GM12878 (cell line): ENCODE data around the gene DMD. TPM values are rescaled to one million over a fixed set of nuclear protein-coding genes. Genes with fewer than 3 reads are reported as not detected.

Experiments
- ATAC-seq: fragments of 200-7000 bp; cut with Tn5 transposase; 3 replicates; pipeline ENCODE4 v1.9.1; 2020; ENCODE audit warnings: mild to moderate bottlenecking, moderate library complexity
- BruUV-seq: library from RNA; stranded (reverse); fragments of 400-500 nt; replicated peaks from 2 replicates; lab custom pipeline; 2021; lab: Mats Ljungman, UMichigan
- CTCF ChIA-PET: fragments of 300-600 bp; sonication (Branson Sonifier 250); formaldehyde crosslinking; extraction: SDS; loops from one replicate; lab custom pipeline; 2021; ENCODE audit warnings: inconsistent platforms; lab: Yijun Ruan, JAX
- POLR2A ChIA-PET: fragments of 350-600 bp; formaldehyde crosslinking; extraction: SDS; loops from one replicate; lab custom pipeline; 2021; ENCODE audit warnings: inconsistent platforms; lab: Charles Lee
- RAD21 ChIA-PET: fragments of 300-600 bp; sonication (Branson Sonifier 250); formaldehyde crosslinking; loops from one replicate; lab custom pipeline; 2023; ENCODE audit warnings: antibody characterized with exemption; ENCODE audit not compliant: unreplicated experiment; lab: Charles Lee
- SMC1A ChIA-PET: fragments of 300-600 bp; sonication (Branson Sonifier 250); formaldehyde crosslinking; loops from one replicate; lab custom pipeline; 2023; ENCODE audit not compliant: unreplicated experiment, uncharacterized antibody; lab: Charles Lee
- DNase-seq: peaks from one replicate; pipeline ENCODE4 v3.0.0-alpha.2; 2011; ENCODE audit warnings: low read depth, low spot score
- FAIRE-seq: peaks from 3 replicates; lab custom pipeline; 2011; peaks lifted over from hg19 to GRCh38; lab: Jason Lieb, UNC
- H2AFZ ChIP-seq: 2 replicates; pipeline ENCODE4 v1.6.0; 2011; ENCODE audit warnings: low read depth, low read length, control low read depth; ENCODE audit not compliant: control insufficient read depth
- H3K27ac ChIP-seq: 2 replicates; pipeline ENCODE4 v1.5.1; 2011; ENCODE audit warnings: control low read depth; ENCODE audit not compliant: control insufficient read depth, insufficient read depth
- H3K27me3 ChIP-seq, 2 experiments: replicated peaks in 1 of 2; 2 replicates each; pipeline versions ENCODE4 v1.6.0 to v1.6.1; 2011; ENCODE audit warnings: low read length in 1 of 2; ENCODE audit not compliant: control insufficient read depth in 2 of 2, insufficient read depth in 2 of 2
- H3K36me3 ChIP-seq, 2 experiments: 2 replicates each; pipeline ENCODE4 v1.5.1; 2011; ENCODE audit warnings: low read length in 1 of 2; ENCODE audit not compliant: control insufficient read depth in 2 of 2, insufficient read depth in 2 of 2
- H3K4me1 ChIP-seq: 2 replicates; pipeline ENCODE4 v1.6.1; 2011; ENCODE audit warnings: mild to moderate bottlenecking, low read length, moderate library complexity, mixed read lengths; ENCODE audit not compliant: control insufficient read depth, insufficient read depth
- H3K4me2 ChIP-seq: 2 replicates; pipeline ENCODE4 v1.6.0; 2011; ENCODE audit warnings: control low read depth; ENCODE audit not compliant: control insufficient read depth, insufficient read depth
- H3K4me3 ChIP-seq: fragments of 200-600 bp; sonication (generic); 2 replicates; pipeline ENCODE4 v1.5.1; 2016
- H3K79me2 ChIP-seq: 2 replicates; pipeline ENCODE4 v1.6.0; 2011; ENCODE audit warnings: low read length; ENCODE audit not compliant: control insufficient read depth, insufficient read depth
- H3K9ac ChIP-seq: 2 replicates; pipeline ENCODE4 v1.8.0; 2011; ENCODE audit warnings: low read length, control low read depth, mixed read lengths; ENCODE audit not compliant: control insufficient read depth, insufficient read depth
- H3K9me3 ChIP-seq: replicated peaks from 3 replicates; pipeline ENCODE4 v1.5.1; 2011; ENCODE audit warnings: mild to moderate bottlenecking, low read length; ENCODE audit not compliant: control insufficient read depth, insufficient read depth
- H4K20me1 ChIP-seq: 2 replicates; pipeline ENCODE4 v1.6.0; 2011; ENCODE audit not compliant: control insufficient read depth, insufficient read depth
- ATF7 ChIP-seq: fragments of 450-650 bp; IDR thresholded peaks from 2 replicates; pipeline ENCODE4 v1.6.1; 2016; ENCODE audit warnings: low read depth, mild to moderate bottlenecking
- CBX3 ChIP-seq: fragments of 200-600 bp; sonication (generic); IDR thresholded peaks from 2 replicates; pipeline ENCODE4 v1.6.1; 2016; ENCODE audit warnings: low read depth, borderline replicate concordance
- CREM ChIP-seq: IDR thresholded peaks from 2 replicates; pipeline ENCODE4 v1.6.1; 2014; ENCODE audit warnings: antibody characterized with exemption, low read depth
- EGR1 ChIP-seq, 2 experiments: IDR thresholded peaks; 1 replicate in 1 of 2; 2 replicates in 1 of 2; pipeline ENCODE4 v1.6.1; 2011 to 2012; ENCODE audit warnings: low read depth in 2 of 2, low read length in 2 of 2, borderline replicate concordance in 1 of 2, mild to moderate bottlenecking in 1 of 2, moderate library complexity in 1 of 2
- FOXM1 ChIP-seq: IDR thresholded peaks from 2 replicates; pipeline ENCODE4 v1.6.1; 2012; ENCODE audit warnings: low read depth, mild to moderate bottlenecking, inconsistent platforms, low read length, moderate library complexity
- IKZF1 ChIP-seq: fragments of 450-650 bp; conservative IDR thresholded peaks from 2 replicates; pipeline ENCODE4 v1.6.1; 2017; ENCODE audit warnings: antibody characterized with exemption, mild to moderate bottlenecking
- KAT2A ChIP-seq: conservative IDR thresholded peaks from 2 replicates; pipeline ENCODE4 v1.6.1; 2011; ENCODE audit warnings: low read depth, low read length; ENCODE audit not compliant: control insufficient read depth
- MXI1 ChIP-seq: fragments of 150-350 bp; IDR thresholded peaks from 2 replicates; pipeline ENCODE4 v1.6.1; 2011; ENCODE audit warnings: low read depth, mild to moderate bottlenecking, inconsistent platforms, low read length, improper control_type of control experiment
- NR2C1 ChIP-seq: fragments of 450-650 bp; IDR thresholded peaks from 2 replicates; pipeline ENCODE4 v1.6.1; 2017; ENCODE audit warnings: antibody characterized with exemption, mild to moderate bottlenecking, moderate library complexity
- TARDBP ChIP-seq: IDR thresholded peaks from 2 replicates; pipeline ENCODE4 v1.6.1; 2016; ENCODE audit warnings: borderline replicate concordance
- TBL1XR1 ChIP-seq: IDR thresholded peaks from 2 replicates; pipeline ENCODE4 v1.6.1; 2012; ENCODE audit warnings: low read depth, low read length, improper control_type of control experiment
- ZZZ3 ChIP-seq: IDR thresholded peaks from 2 replicates; pipeline ENCODE4 v1.6.1; 2011; ENCODE audit warnings: low read depth; ENCODE audit not compliant: control insufficient read depth, insufficient read length
- WGBS: methylation state at CpG from one replicate; pipeline ENCODE4 v1.1.6; 2016; ENCODE audit warnings: low lambda C conversion rate; ENCODE audit not compliant: insufficient replicate concordance, insufficient coverage; ENCODE audit errors: missing lambda C conversion rate; 5-methylcytosine and 5-hydroxymethylcytosine counted together
- in situ Hi-C: fragments of 300-500 bp; cut with MboI; formaldehyde crosslinking; loops from 9 replicates; pipeline ENCODE4 v1.14.3; 2018; ENCODE audit warnings: mixed read lengths
- intact Hi-C: fragments of 100-400 bp; cut with micrococcal nuclease; formaldehyde crosslinking; loops from one replicate; pipeline ENCODE4 v1.14.2; 2022; ENCODE audit not compliant: unreplicated experiment
- polyA plus RNA-seq, 11 experiments: library from polyadenylated mRNA; depleted of rRNA in 4 of 11; unstranded in 6 of 11; stranded (reverse) in 5 of 11; fragments of >200 nt; fragmentation: Nextera tagmentation in 4 of 11; fragmentation: Illumina TruSeq in 1 of 11; extraction: Ambion mirVana in 4 of 11; extraction: Trizol in 1 of 11; gene quantifications; 1 replicate in 1 of 11; 2 replicates in 10 of 11; pipeline versions ENCODE4 v1.2.1 to v1.2.3, GENCODE V29; 2011 to 2016; ENCODE audit warnings: inconsistent platforms in 2 of 11, missing spikeins in 2 of 11, low read depth in 1 of 11
- total RNA-seq, 4 experiments: library from RNA; depleted of rRNA in 3 of 4; stranded (reverse); fragments of >200 nt in 3 of 4; fragmentation: Illumina TruSeq in 1 of 4; extraction: Trizol in 1 of 4; gene quantifications; 2 replicates each; pipeline versions ENCODE4 v1.2.1 to v1.2.3, GENCODE V29; 2013 to 2021
- TF ChIP-seq, protein P1 (sequence below): fragments of 450-650 bp; IDR thresholded peaks from 2 replicates; pipeline ENCODE4 v1.6.1; 2016; ENCODE audit warnings: mild to moderate bottlenecking
- TF ChIP-seq, protein P2 (sequence below): IDR thresholded peaks from 2 replicates; pipeline ENCODE4 v1.6.1; 2012; ENCODE audit warnings: low read depth, low read length, improper control_type of control experiment

DMD gene
- total and polyA plus RNA-seq, 10 of the 15 experiments (the other 5 are each of a cell fraction or from before 2014, with no cell fraction given), result 1.4 to 24.3 (median 4.3) TPM

DNA sequence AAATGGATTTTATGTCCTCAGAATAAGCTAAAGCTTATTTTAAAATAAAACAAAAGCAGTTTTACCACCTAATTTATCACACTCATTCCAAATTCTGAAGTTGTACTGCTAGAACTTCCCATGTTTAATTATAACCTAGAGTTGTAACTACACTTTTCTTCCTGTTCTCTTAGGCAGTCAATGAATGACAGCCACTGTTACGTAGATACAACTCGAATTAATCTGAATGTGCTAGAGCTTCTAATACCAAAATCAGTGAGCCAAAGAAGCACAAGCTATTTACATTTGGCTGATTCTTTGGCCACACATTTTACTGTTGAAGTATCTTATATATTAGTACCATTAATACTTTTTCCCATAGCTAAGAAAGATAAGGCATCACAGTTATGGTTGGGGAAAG is 2040.6 kb downstream of the DMD start:
- H3K27ac ChIP-seq, result no peak overlapping the region
- RAD21 ChIA-PET, result interaction anchor here (1.1 to 1.4 kb wide), 2 partner anchors 35 to 131 kb away, joined by 3 to 4 read pairs; no protein-coding TSS in a partner anchor
- no peaks in the 10 kb centered on the region; the same call in 2 of the 3 replicates for H3K9me3 ChIP-seq
- SMC1A ChIA-PET, result interaction anchor here (0.8 to 1.5 kb wide), 5 partner anchors 9 to 71 kb away, joined by 3 to 5 read pairs (median 4); no protein-coding TSS in a partner anchor
- H3K4me2 ChIP-seq, result no peak overlapping the region
- ATAC-seq, result no peak
- H2AFZ ChIP-seq, result no peak overlapping the region
- intact Hi-C loops (loop anchor here (10.0 kb wide), 1 partner anchor 106 kb away; no protein-coding TSS in a partner anchor), in situ Hi-C loops (no loop called here)
- WGBS, result 32% methylated on average over 2 of the region's 2 CpGs
- POLR2A ChIA-PET, result no interaction called here
- BruUV-seq, result no TSS peak
- H3K4me3 ChIP-seq, result no peak overlapping the region
- no peak for FAIRE-seq
- H3K36me3 ChIP-seq, result 0 out of 4 replicates have a peak, but pooled peaks cover 0 to 3% of the 10 kb centered on the region in 2 experiments
- TF ChIP-seq, protein P1, sequence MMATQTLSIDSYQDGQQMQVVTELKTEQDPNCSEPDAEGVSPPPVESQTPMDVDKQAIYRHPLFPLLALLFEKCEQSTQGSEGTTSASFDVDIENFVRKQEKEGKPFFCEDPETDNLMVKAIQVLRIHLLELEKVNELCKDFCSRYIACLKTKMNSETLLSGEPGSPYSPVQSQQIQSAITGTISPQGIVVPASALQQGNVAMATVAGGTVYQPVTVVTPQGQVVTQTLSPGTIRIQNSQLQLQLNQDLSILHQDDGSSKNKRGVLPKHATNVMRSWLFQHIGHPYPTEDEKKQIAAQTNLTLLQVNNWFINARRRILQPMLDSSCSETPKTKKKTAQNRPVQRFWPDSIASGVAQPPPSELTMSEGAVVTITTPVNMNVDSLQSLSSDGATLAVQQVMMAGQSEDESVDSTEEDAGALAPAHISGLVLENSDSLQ, result peak; percentile 21; the same call in 1 of the 2 replicates
- TF ChIP-seq NR2C1, result no peak
- TF ChIP-seq, all 136 proteins: peak for 1
- CTCF ChIA-PET, result interaction anchor here (0.8 to 1.0 kb wide), 4 partner anchors 10 to 206 kb away, joined by 3 read pairs; no protein-coding TSS in a partner anchor
- Histone ChIP-seq H3K27me3 (no peaks in the 10 kb centered on the region), H3K79me2 (no peaks in the 10 kb centered on the region), H4K20me1 (no peaks in the 10 kb centered on the region), H3K4me1 (peaks cover 10% of the 10 kb centered on the region), H3K9ac (no peak overlapping the region)
- no peak for DNase-seq

DNA sequence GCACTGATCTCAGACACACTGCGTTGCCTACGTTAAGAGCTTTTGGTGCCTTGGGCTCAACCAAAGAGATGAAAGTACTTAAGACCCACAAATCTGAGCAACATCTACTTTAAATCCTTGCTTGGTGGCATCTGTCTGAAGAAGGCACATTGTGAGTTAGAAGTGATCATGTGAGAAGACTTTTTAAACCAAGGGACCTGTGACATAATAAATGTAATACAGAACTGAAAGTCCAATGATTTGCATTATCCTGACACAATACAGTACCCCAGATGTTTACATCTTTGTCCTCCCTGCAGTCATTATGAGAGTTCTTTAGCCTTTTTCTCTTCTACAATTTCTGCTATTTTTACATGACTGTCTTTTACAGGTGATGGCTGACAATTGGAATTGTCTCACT is 2042.8 kb downstream of the DMD start:
- H4K20me1 ChIP-seq, result no peaks in the 10 kb centered on the region
- BruUV-seq, result TSS peak; percentile 1
- peak; percentile 75 for FAIRE-seq
- 0 out of 2 replicates have a peak, but pooled peaks have one; percentile 24 for TF ChIP-seq IKZF1
- TF ChIP-seq MXI1, result no peak
- TF ChIP-seq NR2C1, result no peak
- no peak for TF ChIP-seq TBL1XR1
- no peak for TF ChIP-seq CBX3
- TF ChIP-seq ZZZ3, result no peak
- peak; percentile 65; the same call in 1 of the 2 replicates for TF ChIP-seq CREM
- TF ChIP-seq FOXM1, result peak; percentile 71; the same call in 1 of the 2 replicates
- TF ChIP-seq EGR1 (IDR thresholded peaks at IDR 0.05; ENCODE audit: borderline replicate concordance in 1 of 2, low read depth in 2 of 2, low read length in 2 of 2), result no peak
- no peak for TF ChIP-seq TARDBP
- TF ChIP-seq, protein P2, sequence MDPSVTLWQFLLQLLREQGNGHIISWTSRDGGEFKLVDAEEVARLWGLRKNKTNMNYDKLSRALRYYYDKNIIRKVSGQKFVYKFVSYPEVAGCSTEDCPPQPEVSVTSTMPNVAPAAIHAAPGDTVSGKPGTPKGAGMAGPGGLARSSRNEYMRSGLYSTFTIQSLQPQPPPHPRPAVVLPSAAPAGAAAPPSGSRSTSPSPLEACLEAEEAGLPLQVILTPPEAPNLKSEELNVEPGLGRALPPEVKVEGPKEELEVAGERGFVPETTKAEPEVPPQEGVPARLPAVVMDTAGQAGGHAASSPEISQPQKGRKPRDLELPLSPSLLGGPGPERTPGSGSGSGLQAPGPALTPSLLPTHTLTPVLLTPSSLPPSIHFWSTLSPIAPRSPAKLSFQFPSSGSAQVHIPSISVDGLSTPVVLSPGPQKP, result no peak
- TF ChIP-seq KAT2A, result no peak
- TF ChIP-seq ATF7, result peak; percentile 53; the same call in 1 of the 2 replicates

More for the DNA sequence above, 2042.8 kb downstream of the DMD start:
- Histone ChIP-seq H2AFZ (no peak overlapping the region), H3K4me3 (no peak overlapping the region), H3K4me2 (0 out of 2 replicates have a peak overlapping the region, but pooled peaks have one; percentile 1), H3K27ac (peak overlapping the region; percentile 20; the same call in 1 of the 2 replicates), H3K4me1 (peaks cover 10% of the 10 kb centered on the region), H3K27me3 (no peaks in the 10 kb centered on the region), H3K36me3 (0 out of 4 replicates have a peak, but pooled peaks cover 0 to 3% of the 10 kb centered on the region in 2 experiments), H3K79me2 (no peaks in the 10 kb centered on the region), H3K9ac (no peak overlapping the region), H3K9me3 (no peaks in the 10 kb centered on the region; the same call in 2 of the 3 replicates)
- 7% methylated on average over 2 of the region's 2 CpGs for WGBS
- CTCF ChIA-PET, result interaction anchor here (0.6 to 2.7 kb wide), 4 partner anchors 9 to 242 kb away, joined by 3 to 12 read pairs (median 4); no protein-coding TSS in a partner anchor
- DNase-seq, result peak; percentile 51
- peak; percentile 92 for ATAC-seq
- in situ Hi-C loops, result no loop called here
- POLR2A ChIA-PET, result interaction anchor here (1.0 kb wide), 1 partner anchor 21 kb away, joined by 3 read pairs; no protein-coding TSS in a partner anchor
- intact Hi-C loops, result loop anchor here (2.0 kb wide), 1 partner anchor 32 kb away; no protein-coding TSS in a partner anchor
- SMC1A ChIA-PET, result interaction anchor here (0.9 to 1.4 kb wide), 4 partner anchors 15 to 130 kb away, joined by 3 to 4 read pairs (median 3); no protein-coding TSS in a partner anchor
- RAD21 ChIA-PET, result interaction anchor here (1.1 to 1.2 kb wide), 2 partner anchors 8 to 45 kb away, joined by 3 to 4 read pairs; no protein-coding TSS in a partner anchor
